WTC11 (cell line): ENCODE measurements around the gene DARS2.

Experiments used
- GABPB1 ChIP-seq: sonication (generic); formaldehyde crosslinking; IDR thresholded peaks from 2 replicates; pipeline ENCODE4 v1.8.1; 2023; ENCODE audit warnings: mild to moderate bottlenecking, missing genetic modification reagents
- NFATC4 ChIP-seq: fragments of 250-450 bp; sonication (Bioruptor Pico); IDR thresholded peaks from 2 replicates; pipeline ENCODE4 v1.9.0; 2021; ENCODE audit warnings: mild to moderate bottlenecking
- NFE2L1 ChIP-seq: sonication (generic); formaldehyde crosslinking; IDR thresholded peaks from 2 replicates; pipeline ENCODE4 v1.8.1; 2023; ENCODE audit warnings: missing genetic modification reagents
- TF ChIP-seq, protein P1 (sequence below): fragments of 200-600 bp; IDR thresholded peaks from 2 replicates; pipeline ENCODE4 v1.8.0; 2022; ENCODE audit warnings: antibody characterized with exemption
- TF ChIP-seq, protein P2 (sequence below): sonication (generic); formaldehyde crosslinking; IDR thresholded peaks from 2 replicates; pipeline ENCODE4 v1.8.0; 2022; ENCODE audit warnings: missing genetic modification reagents
- TF ChIP-seq, protein P3 (sequence below): sonication (generic); formaldehyde crosslinking; IDR thresholded peaks from 2 replicates; pipeline ENCODE4 v1.8.0; 2022; ENCODE audit warnings: mild to moderate bottlenecking, missing genetic modification reagents

DNA sequence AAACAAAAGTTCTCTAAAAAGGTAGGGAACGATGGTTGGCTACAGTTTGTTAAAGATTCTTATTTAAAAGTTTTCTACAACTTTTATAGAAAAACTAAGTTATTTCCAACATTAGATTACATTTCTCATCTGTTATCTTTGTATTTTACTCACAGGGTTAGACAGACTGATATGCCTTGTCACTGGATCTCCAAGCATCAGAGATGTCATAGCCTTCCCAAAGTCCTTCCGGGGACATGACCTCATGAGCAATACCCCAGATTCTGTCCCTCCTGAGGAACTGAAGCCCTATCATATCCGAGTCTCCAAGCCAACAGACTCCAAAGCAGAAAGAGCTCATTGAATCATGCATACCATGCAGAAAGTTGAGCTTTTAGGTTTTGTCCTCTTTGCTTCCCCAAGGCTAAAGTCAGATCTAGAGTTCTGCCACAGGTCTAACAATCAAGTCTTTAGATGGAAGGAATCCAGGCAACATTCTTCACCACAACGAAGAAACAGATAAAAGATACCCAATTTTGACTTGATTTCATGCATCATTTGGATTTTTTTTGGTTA is 33.0 kb downstream of the DARS2 start:
- TF ChIP-seq, protein P1, sequence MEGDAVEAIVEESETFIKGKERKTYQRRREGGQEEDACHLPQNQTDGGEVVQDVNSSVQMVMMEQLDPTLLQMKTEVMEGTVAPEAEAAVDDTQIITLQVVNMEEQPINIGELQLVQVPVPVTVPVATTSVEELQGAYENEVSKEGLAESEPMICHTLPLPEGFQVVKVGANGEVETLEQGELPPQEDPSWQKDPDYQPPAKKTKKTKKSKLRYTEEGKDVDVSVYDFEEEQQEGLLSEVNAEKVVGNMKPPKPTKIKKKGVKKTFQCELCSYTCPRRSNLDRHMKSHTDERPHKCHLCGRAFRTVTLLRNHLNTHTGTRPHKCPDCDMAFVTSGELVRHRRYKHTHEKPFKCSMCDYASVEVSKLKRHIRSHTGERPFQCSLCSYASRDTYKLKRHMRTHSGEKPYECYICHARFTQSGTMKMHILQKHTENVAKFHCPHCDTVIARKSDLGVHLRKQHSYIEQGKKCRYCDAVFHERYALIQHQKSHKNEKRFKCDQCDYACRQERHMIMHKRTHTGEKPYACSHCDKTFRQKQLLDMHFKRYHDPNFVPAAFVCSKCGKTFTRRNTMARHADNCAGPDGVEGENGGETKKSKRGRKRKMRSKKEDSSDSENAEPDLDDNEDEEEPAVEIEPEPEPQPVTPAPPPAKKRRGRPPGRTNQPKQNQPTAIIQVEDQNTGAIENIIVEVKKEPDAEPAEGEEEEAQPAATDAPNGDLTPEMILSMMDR: no peak
- TF ChIP-seq, protein P2, sequence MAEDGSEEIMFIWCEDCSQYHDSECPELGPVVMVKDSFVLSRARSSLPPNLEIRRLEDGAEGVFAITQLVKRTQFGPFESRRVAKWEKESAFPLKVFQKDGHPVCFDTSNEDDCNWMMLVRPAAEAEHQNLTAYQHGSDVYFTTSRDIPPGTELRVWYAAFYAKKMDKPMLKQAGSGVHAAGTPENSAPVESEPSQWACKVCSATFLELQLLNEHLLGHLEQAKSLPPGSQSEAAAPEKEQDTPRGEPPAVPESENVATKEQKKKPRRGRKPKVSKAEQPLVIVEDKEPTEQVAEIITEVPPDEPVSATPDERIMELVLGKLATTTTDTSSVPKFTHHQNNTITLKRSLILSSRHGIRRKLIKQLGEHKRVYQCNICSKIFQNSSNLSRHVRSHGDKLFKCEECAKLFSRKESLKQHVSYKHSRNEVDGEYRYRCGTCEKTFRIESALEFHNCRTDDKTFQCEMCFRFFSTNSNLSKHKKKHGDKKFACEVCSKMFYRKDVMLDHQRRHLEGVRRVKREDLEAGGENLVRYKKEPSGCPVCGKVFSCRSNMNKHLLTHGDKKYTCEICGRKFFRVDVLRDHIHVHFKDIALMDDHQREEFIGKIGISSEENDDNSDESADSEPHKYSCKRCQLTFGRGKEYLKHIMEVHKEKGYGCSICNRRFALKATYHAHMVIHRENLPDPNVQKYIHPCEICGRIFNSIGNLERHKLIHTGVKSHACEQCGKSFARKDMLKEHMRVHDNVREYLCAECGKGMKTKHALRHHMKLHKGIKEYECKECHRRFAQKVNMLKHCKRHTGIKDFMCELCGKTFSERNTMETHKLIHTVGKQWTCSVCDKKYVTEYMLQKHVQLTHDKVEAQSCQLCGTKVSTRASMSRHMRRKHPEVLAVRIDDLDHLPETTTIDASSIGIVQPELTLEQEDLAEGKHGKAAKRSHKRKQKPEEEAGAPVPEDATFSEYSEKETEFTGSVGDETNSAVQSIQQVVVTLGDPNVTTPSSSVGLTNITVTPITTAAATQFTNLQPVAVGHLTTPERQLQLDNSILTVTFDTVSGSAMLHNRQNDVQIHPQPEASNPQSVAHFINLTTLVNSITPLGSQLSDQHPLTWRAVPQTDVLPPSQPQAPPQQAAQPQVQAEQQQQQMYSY (CRISPR knock-in tag): no peak
- TF ChIP-seq NFATC4 (CRISPR knock-in tag): no peak
- no peak for TF ChIP-seq NFE2L1
- TF ChIP-seq, protein P3, sequence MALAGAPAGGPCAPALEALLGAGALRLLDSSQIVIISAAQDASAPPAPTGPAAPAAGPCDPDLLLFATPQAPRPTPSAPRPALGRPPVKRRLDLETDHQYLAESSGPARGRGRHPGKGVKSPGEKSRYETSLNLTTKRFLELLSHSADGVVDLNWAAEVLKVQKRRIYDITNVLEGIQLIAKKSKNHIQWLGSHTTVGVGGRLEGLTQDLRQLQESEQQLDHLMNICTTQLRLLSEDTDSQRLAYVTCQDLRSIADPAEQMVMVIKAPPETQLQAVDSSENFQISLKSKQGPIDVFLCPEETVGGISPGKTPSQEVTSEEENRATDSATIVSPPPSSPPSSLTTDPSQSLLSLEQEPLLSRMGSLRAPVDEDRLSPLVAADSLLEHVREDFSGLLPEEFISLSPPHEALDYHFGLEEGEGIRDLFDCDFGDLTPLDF (CRISPR knock-in tag): no peak
- no peak for TF ChIP-seq GABPB1 (CRISPR knock-in tag)
